Measurements from ENCODE around the gene RAB3GAP2. TPM values are rescaled to one million over a fixed set of nuclear protein-coding genes. Genes with fewer than 3 reads are reported as not detected.

RAB3GAP2 gene
- total RNA-seq, 3 donors from 2014 or later, result 27.9 to 35.0 (median 31.1) TPM

DNA sequence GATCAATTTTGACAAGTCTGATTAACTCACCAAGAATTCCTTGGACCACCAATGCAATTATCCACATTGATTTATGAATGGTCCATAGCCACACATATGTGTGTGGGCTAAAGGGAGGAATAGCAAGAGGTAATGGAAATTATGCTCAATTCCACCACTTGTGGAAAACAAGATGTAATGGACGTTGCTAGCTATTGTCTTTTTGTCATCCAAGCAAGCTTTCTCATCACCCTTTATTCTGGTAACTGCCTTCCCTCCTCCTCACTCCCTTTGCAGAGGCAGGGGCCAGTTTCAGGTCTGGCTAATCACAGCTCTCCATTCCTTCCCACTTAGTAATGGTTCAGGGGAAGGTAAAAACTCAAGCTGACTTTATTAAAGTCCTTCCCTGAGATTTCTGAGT lies 24.7 kb upstream of the RAB3GAP2 start:
- DNase-seq (no peak), ATAC-seq (no peak)
- Histone ChIP-seq H3K9me3 (no peaks in the 10 kb centered on the region), H3K36me3 (ENCODE audit: low read depth) (no peaks in the 10 kb centered on the region), H3K4me1 (ENCODE audit: low read depth) (no peaks in the 10 kb centered on the region), H3K4me3 (no peak overlapping the region)
- intact Hi-C loops (cut with DNase I, micrococcal nuclease), result no loop called here
- TF ChIP-seq, protein P1, sequence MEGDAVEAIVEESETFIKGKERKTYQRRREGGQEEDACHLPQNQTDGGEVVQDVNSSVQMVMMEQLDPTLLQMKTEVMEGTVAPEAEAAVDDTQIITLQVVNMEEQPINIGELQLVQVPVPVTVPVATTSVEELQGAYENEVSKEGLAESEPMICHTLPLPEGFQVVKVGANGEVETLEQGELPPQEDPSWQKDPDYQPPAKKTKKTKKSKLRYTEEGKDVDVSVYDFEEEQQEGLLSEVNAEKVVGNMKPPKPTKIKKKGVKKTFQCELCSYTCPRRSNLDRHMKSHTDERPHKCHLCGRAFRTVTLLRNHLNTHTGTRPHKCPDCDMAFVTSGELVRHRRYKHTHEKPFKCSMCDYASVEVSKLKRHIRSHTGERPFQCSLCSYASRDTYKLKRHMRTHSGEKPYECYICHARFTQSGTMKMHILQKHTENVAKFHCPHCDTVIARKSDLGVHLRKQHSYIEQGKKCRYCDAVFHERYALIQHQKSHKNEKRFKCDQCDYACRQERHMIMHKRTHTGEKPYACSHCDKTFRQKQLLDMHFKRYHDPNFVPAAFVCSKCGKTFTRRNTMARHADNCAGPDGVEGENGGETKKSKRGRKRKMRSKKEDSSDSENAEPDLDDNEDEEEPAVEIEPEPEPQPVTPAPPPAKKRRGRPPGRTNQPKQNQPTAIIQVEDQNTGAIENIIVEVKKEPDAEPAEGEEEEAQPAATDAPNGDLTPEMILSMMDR (IDR thresholded peaks at IDR 0.05), result no peak

DNA sequence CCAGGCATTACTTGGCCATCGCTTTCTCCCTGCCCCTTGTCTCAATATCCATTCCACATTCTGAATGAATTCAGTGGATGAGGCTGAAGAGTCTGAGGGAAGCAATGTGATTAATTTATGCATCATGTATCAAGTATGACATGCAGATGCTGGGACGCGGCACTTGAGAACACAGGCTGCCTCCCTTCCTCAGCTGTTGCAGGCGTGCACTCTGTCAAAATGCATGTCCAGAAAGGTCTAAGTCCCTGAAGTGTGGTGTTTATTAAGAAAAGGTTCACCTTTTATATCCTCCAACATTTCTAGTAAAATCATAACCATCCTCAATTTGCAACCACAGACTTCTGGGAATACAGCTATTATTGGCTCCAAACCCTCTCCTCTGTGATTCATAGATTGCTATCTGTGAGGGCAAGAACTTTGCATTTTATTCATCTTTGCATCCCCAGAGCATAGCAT lies 22.6 kb upstream of the RAB3GAP2 start:
- Histone ChIP-seq H3K4me3 (no peak overlapping the region), H3K9me3 (no peaks in the 10 kb centered on the region), H3K36me3 (ENCODE audit: low read depth) (no peaks in the 10 kb centered on the region), H3K4me1 (ENCODE audit: low read depth) (no peaks in the 10 kb centered on the region)
- DNase-seq (no peak), ATAC-seq (no peak)
- TF ChIP-seq, protein P1 (IDR thresholded peaks at IDR 0.05), result no peak
- intact Hi-C loops (cut with DNase I, micrococcal nuclease), result no loop called here

DNA sequence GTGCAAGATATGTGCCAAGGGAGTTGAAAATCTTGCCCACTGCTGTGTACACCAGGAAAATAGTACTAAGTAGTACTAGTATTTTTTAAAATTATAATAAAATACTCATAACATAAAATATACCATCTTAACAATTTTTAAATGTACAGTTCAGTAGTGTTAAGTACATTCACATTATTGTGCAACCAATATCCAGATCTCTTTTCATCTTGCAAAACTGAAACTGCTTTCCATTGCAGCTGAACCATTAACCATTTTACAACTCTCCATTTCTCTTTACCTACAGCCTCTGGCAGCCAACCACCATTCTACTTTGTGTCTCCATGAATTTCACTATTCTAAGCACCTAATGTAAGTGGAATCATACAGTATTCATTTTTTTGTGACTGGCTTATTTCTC lies 19.3 kb upstream of the RAB3GAP2 start:
- intact Hi-C loops (cut with DNase I, micrococcal nuclease), result no loop called here
- no peak for ATAC-seq

DNA sequence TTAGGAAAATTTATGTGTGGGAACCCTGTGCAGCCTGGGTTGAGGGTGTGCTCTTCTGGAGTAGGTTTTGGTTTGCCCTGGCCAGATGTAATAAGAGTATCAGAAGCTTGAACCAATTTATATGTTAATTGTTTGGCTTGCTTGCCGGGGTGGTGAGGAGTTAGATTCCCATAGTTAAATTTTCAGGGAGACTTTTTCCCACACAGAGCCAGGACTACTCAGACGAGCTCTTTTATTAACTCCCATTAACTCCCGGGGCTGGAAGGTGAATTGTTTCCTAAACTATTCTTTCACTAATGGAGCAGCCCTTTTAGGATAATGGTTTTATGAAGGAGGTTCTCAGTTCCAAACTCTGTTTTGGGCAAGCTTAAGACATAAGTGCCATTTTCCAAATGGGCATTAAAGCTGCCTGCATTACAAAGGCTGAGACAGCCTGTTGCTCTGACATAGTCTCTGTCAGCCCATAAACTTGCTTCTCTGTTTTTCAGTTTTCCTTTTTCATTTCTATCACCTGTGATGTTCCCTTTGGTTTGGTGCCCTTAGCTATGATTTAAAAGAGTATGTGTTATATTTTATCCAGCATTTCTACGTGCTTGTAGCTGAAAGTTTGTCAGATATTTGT lies 18.0 kb upstream of the RAB3GAP2 start:
- intact Hi-C loops (cut with DNase I, micrococcal nuclease), result no loop called here
- Histone ChIP-seq H3K4me3 (no peak overlapping the region), H3K4me1 (ENCODE audit: low read depth) (no peaks in the 10 kb centered on the region), H3K36me3 (ENCODE audit: low read depth) (no peaks in the 10 kb centered on the region), H3K9me3 (no peaks in the 10 kb centered on the region)
- TF ChIP-seq, protein P1 (IDR thresholded peaks at IDR 0.05), result no peak
- ATAC-seq, result no peak
- DNase-seq, result no peak

More for the DNA sequence above, 19.3 kb upstream of the RAB3GAP2 start:
- H3K9me3 ChIP-seq, result no peaks in the 10 kb centered on the region
- no peak overlapping the region for H3K4me3 ChIP-seq
- H3K4me1 ChIP-seq (ENCODE audit: low read depth), result no peaks in the 10 kb centered on the region
- no peaks in the 10 kb centered on the region for H3K36me3 ChIP-seq (ENCODE audit: low read depth)
- TF ChIP-seq, protein P1 (IDR thresholded peaks at IDR 0.05), result no peak
- DNase-seq, result no peak

DNA sequence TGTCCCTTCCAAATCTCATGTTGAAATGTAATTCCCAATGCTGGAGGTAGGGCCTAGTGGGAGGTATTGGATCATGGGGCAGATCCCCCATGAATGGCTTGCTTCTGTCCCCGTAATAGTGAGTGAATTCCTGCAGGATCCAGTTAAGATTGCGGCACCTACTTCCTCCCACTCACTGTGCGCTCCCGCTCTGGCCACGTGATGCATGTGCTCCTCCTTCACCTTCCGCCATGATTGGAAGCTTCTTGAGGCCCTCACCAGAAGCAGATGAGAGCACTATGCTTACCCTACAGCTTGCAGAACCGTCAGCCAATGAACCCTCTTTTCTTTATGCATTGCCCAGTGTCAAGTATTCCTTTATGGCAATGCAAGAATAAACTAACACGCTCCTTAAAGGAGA lies 14.9 kb upstream of the RAB3GAP2 start:
- no peak for ATAC-seq
- H3K36me3 ChIP-seq (ENCODE audit: low read depth), result no peaks in the 10 kb centered on the region
- DNase-seq, result no peak
- TF ChIP-seq, protein P1 (IDR thresholded peaks at IDR 0.05), result no peak
- intact Hi-C loops (cut with DNase I, micrococcal nuclease), result no loop called here
- no peaks in the 10 kb centered on the region for H3K9me3 ChIP-seq
- H3K4me1 ChIP-seq (ENCODE audit: low read depth), result no peaks in the 10 kb centered on the region
- no peak overlapping the region for H3K4me3 ChIP-seq

DNA sequence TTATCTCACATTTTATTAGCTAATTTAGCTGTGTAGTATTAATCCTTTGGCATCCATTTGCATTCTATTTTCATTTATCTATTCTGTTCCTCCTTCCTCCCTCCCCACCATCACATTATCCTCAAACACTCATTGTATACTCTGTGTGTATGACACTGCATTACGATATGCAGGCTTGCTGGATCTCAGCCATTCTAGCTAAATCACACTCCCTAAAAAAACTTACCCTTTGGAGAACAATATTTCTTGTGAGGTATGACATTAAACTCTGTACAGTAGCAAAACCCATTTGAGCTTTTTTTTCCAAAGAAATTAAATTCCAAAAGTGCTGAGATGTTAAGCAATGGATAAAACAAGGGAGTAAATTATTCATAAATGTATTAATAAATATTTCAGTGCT lies 11.4 kb upstream of the RAB3GAP2 start:
- no peak for ATAC-seq
- DNase-seq, result no peak
- Histone ChIP-seq H3K9me3 (no peaks in the 10 kb centered on the region), H3K4me1 (ENCODE audit: low read depth) (no peaks in the 10 kb centered on the region), H3K4me3 (no peak overlapping the region), H3K36me3 (ENCODE audit: low read depth) (no peaks in the 10 kb centered on the region)
- TF ChIP-seq, protein P1 (IDR thresholded peaks at IDR 0.05), result no peak
- intact Hi-C loops (cut with DNase I, micrococcal nuclease), result no loop called here
